Left lung (tissue), 10 donors: Measurements from ENCODE around the gene CNTRL. TPM values are rescaled to one million over a fixed set of nuclear protein-coding genes. Genes with fewer than 3 reads are reported as not detected.

Experiments
- ATAC-seq: fragments of 200-7000 bp; cut with Tn5 transposase; one replicate; pipeline ENCODE4 v1.9.1; 2020; ENCODE audit warnings: moderate library complexity
- DNase-seq, 4 donors: peaks; one replicate each; pipeline ENCODE4 v3.0.0-alpha.2; 2013 to 2020
- H3K27ac ChIP-seq, 2 donors: fragments of 200-600 bp; sonication (generic) in 1 of 2; one replicate each; pipeline versions ENCODE4 v1.5.0 to v1.8.0; 2020 to 2021
- H3K27me3 ChIP-seq, 2 donors: fragments of 200-600 bp; sonication (generic) in 1 of 2; one replicate each; pipeline versions ENCODE4 v1.5.0 to v1.8.0; 2020 to 2021
- H3K36me3 ChIP-seq, 2 donors: fragments of 200-600 bp; sonication (generic) in 1 of 2; one replicate each; pipeline versions ENCODE4 v1.5.0 to v1.8.0; 2020 to 2021
- H3K4me1 ChIP-seq, 2 donors: fragments of 200-600 bp; one replicate each; pipeline ENCODE4 v1.8.0; 2021
- H3K4me3 ChIP-seq, 2 donors: fragments of 200-600 bp; sonication (generic) in 1 of 2; one replicate each; pipeline versions ENCODE4 v1.5.0 to v1.8.0; 2020 to 2021; ENCODE audit warnings: mild to moderate bottlenecking in 1 of 2
- H3K9me3 ChIP-seq, 2 donors: fragments of 200-600 bp; sonication (generic) in 1 of 2; one replicate each; pipeline versions ENCODE4 v1.5.0 to v1.8.0; 2020 to 2021
- CTCF ChIP-seq, 2 donors: fragments of 200-600 bp; sonication (generic) in 1 of 2; IDR thresholded peaks; one replicate each; pipeline versions ENCODE4 v1.5.0 to v1.8.0; 2021; ENCODE audit warnings: antibody characterized with exemption in 2 of 2
- intact Hi-C, 2 donors: fragments of 100-400 bp; cut with DNase I; formaldehyde crosslinking; loops; one replicate each; pipeline versions ENCODE4 v1.11.2 to v1.14.2; 2022
- polyA plus RNA-seq, 6 donors: library from polyadenylated mRNA; unstranded; fragments of 120-200 nt; gene quantifications; one replicate each; pipeline ENCODE4 v1.2.1, GENCODE V29; 2013; ENCODE audit not compliant: insufficient read length in 6 of 6
- total RNA-seq, 2 donors: library from RNA; stranded (reverse); fragmentation: NEBNext Ultra II Directional; extraction: Animal tissue kit (Norgen Biotek cat#: 25700); gene quantifications; one replicate each; pipeline ENCODE4 v1.2.1, GENCODE V29; 2021
- donor health status: DM: no; HTN: yes; CAD: no.
- donor health status: DM: no; HTN: no; CAD: no.

The CNTRL gene
- total and polyA plus RNA-seq, 8 donors: 13.6 to 67.6 (median 51.6) TPM

DNA sequence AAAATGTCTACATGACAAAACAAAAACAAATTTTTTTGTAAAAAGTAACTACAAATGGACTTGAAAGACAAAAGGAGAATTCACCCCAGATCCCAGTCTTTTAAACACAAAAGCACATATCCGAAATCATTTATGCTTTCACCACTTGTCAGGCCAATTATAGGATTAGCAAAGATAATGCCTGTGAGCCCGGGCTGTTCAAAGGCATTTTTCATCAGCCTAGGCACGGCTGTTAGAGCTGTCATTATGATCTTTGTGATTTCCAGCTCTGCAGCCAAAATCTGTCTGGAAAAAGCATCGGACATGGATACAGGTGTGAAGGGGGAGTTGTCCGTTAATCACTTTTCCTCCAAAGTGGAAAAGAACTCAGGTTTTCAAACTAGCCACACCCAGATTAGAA lies 150.5 kb downstream of the CNTRL start:
- Histone ChIP-seq H3K27ac (no peak overlapping the region), H3K4me3 (no peak overlapping the region), H3K27me3 (no peaks in the 10 kb centered on the region), H3K9me3 (no peaks in the 10 kb centered on the region), H3K36me3 (no peaks in the 10 kb centered on the region), H3K4me1 (peaks cover 0 to 9% of the 10 kb centered on the region in 2 donors)
- DNase-seq (no peak), ATAC-seq (no peak)
- intact Hi-C loops: no loop called here
- TF ChIP-seq CTCF (IDR thresholded peaks at IDR 0.05): no peak

GRCh38 chr9:121226175-121226574 lies 151.4 kb downstream of the CNTRL start:
- intact Hi-C loops: no loop called here
- peaks cover 0 to 7% of the 10 kb centered on the region in 2 donors for H3K4me1 ChIP-seq
- H3K4me3 ChIP-seq: no peak overlapping the region
- TF ChIP-seq CTCF (IDR thresholded peaks at IDR 0.05): no peak
- no peak overlapping the region for H3K27ac ChIP-seq
- no peak for DNase-seq
- H3K36me3 ChIP-seq: no peaks in the 10 kb centered on the region
- no peak for ATAC-seq
- H3K9me3 ChIP-seq: no peaks in the 10 kb centered on the region
- no peaks in the 10 kb centered on the region for H3K27me3 ChIP-seq

Other genes starting within 250 kb of the CNTRL start
- 10 to 100 TPM; 47.3 to 52.1 TPM for gene PSMD5, start 232.0 kb upstream of the CNTRL start, total RNA-seq
- 10 to 100 TPM; 34.0 to 46.4 (median 42.2) TPM for gene PSMD5, start 232.0 kb upstream of the CNTRL start, polyA plus RNA-seq
- gene PHF19, start 197.8 kb upstream of the CNTRL start, total RNA-seq: 10 to 100 TPM; 37.0 to 40.2 TPM
- 10 to 100 TPM; 43.4 to 55.0 (median 47.5) TPM for gene PHF19, start 197.8 kb upstream of the CNTRL start, polyA plus RNA-seq
- 1 to 10 TPM; 4.4 to 6.8 TPM for gene TRAF1, start 148.2 kb upstream of the CNTRL start, total RNA-seq
- gene TRAF1, start 148.2 kb upstream of the CNTRL start, polyA plus RNA-seq: 10 to 100 TPM in 2 of 6 donors, 1 to 10 TPM in 4; 7.3 to 10.8 (median 8.9) TPM
- gene C5, start 24.7 kb upstream of the CNTRL start, total RNA-seq: 10 to 100 TPM; 12.3 to 32.2 TPM
- 10 to 100 TPM; 61.5 to 91.6 (median 80.5) TPM for gene C5, start 24.7 kb upstream of the CNTRL start, polyA plus RNA-seq
- gene RAB14, start 126.9 kb downstream of the CNTRL start, total RNA-seq: 100 to 1,000 TPM in 1 of 2 donors, 10 to 100 TPM in 1; 94.1 to 111 TPM
- 10 to 100 TPM; 81.0 to 92.8 (median 87.5) TPM for gene RAB14, start 126.9 kb downstream of the CNTRL start, polyA plus RNA-seq
- gene GSN, start 193.2 kb downstream of the CNTRL start, total RNA-seq: 100 to 1,000 TPM; 395 to 485 TPM
- 10 to 100 TPM; 43.0 to 55.6 (median 53.0) TPM for gene GSN, start 193.2 kb downstream of the CNTRL start, polyA plus RNA-seq